Epithelial cell of proximal tubule (primary cell): ENCODE results near the gene COG5. TPM values are rescaled to one million over a fixed set of nuclear protein-coding genes. Genes with fewer than 3 reads are reported as not detected.

Experiments
- DNase-seq: peaks from one replicate; pipeline ENCODE4 v3.0.0-alpha.2; 2011; ENCODE audit warnings: low read depth
- H3K4me3 ChIP-seq: 2 replicates; pipeline ENCODE4 v1.5.1; 2011; ENCODE audit warnings: low read depth, mild to moderate bottlenecking, low read length
- CTCF ChIP-seq: conservative IDR thresholded peaks from 2 replicates; pipeline ENCODE4 v1.5.1; 2012; ENCODE audit warnings: low read depth, mild to moderate bottlenecking, low read length
- total RNA-seq: library from RNA; depleted of rRNA; stranded (reverse); fragments of >200 nt; gene quantifications from 2 replicates; pipeline ENCODE4 v1.2.3, GENCODE V29; 2015

The COG5 gene
- total RNA-seq, 1 donor from 2014 or later: 31.4 TPM

- no peak for DNase-seq
- TF ChIP-seq CTCF: no peak
- no peak overlapping the region for H3K4me3 ChIP-seq
Measured at GRCh38 chr7:107383203-107383602, 180.5 kb downstream of the COG5 start.

GRCh38 chr7:107381453-107381852 lies 182.3 kb downstream of the COG5 start:
- DNase-seq: no peak
- no peak for TF ChIP-seq CTCF
- H3K4me3 ChIP-seq: no peak overlapping the region

GRCh38 chr7:107373354-107373753 lies 190.4 kb downstream of the COG5 start:
- no peak for DNase-seq
- H3K4me3 ChIP-seq: no peak overlapping the region
- no peak for TF ChIP-seq CTCF

- no peak overlapping the region for H3K4me3 ChIP-seq
- TF ChIP-seq CTCF: no peak
- DNase-seq: no peak
Measured at GRCh38 chr7:107372298-107372697, 191.4 kb downstream of the COG5 start.

- TF ChIP-seq CTCF: no peak
- H3K4me3 ChIP-seq: no peak overlapping the region
Measured at GRCh38 chr7:107370816-107371215, 192.9 kb downstream of the COG5 start.

GRCh38 chr7:107364787-107365186 lies 198.9 kb downstream of the COG5 start:
- no peak for TF ChIP-seq CTCF
- DNase-seq: no peak
- H3K4me3 ChIP-seq: no peak overlapping the region

More at GRCh38 chr7:107370816-107371215, 192.9 kb downstream of the COG5 start:
- no peak for DNase-seq

- no peak for TF ChIP-seq CTCF
- no peak for DNase-seq
Measured at GRCh38 chr7:107359520-107360316, 204.0 kb downstream of the COG5 start.

More at GRCh38 chr7:107359520-107360316, 204.0 kb downstream of the COG5 start:
- H3K4me3 ChIP-seq: no peak overlapping the region
